CD4-positive, alpha-beta T cell treated with Interleukin-10 for 1 hour (primary cell): ENCODE data around the gene ZIC1.

Experiments used
- DNase-seq: peaks from one replicate; pipeline ENCODE4 v3.0.0-alpha.2; 2020

The ZIC1 gene

GRCh38 chr3:147397155-147397874 is 11.8 kb upstream of the ZIC1 start:
- no peak for DNase-seq

- DNase-seq: no peak
These were observed 11.0 kb upstream of the ZIC1 start for GRCh38 chr3:147397875-147398812.

- DNase-seq: no peak
These were observed 10.2 kb upstream of the ZIC1 start for GRCh38 chr3:147398813-147399534.

- no peak for DNase-seq
These were observed 9.1 kb upstream of the ZIC1 start for GRCh38 chr3:147400111-147400510.

- DNase-seq: no peak
These were observed 8.2 kb upstream of the ZIC1 start for GRCh38 chr3:147400999-147401398.

- DNase-seq: no peak
These were observed 7.7 kb upstream of the ZIC1 start for GRCh38 chr3:147401421-147401820.

GRCh38 chr3:147402159-147402558 is 7.0 kb upstream of the ZIC1 start:
- DNase-seq: no peak

GRCh38 chr3:147403511-147403910 is 5.7 kb upstream of the ZIC1 start:
- DNase-seq: no peak

- DNase-seq: no peak
These were observed 5.0 kb upstream of the ZIC1 start for GRCh38 chr3:147404000-147404799.

- DNase-seq: no peak
These were observed 4.3 kb upstream of the ZIC1 start for GRCh38 chr3:147404800-147405230.

- no peak for DNase-seq
These were observed 3.7 kb upstream of the ZIC1 start for GRCh38 chr3:147405231-147406027.

- no peak for DNase-seq
These were observed 2.9 kb upstream of the ZIC1 start, which contains the start of gene ZIC4 for GRCh38 chr3:147406028-147406931. ZIC4 (minus strand) TSS chr3:147406543; CDS start chr3:147402797, 3,746 bp downstream.

- no peak for DNase-seq
These were observed 2.1 kb upstream of the ZIC1 start for GRCh38 chr3:147407114-147407497.

GRCh38 chr3:147407498-147408187 is 1.5 kb upstream of the ZIC1 start:
- DNase-seq: no peak

- DNase-seq: no peak
These were observed 721 bp upstream of the ZIC1 start for GRCh38 chr3:147408188-147409100.

GRCh38 chr3:147410116-147410525 is 956 bp downstream of the ZIC1 start:
- DNase-seq: no peak

- no peak for DNase-seq
These were observed 1.5 kb downstream of the ZIC1 start for GRCh38 chr3:147410526-147411237.

GRCh38 chr3:147411238-147411814 is 2.2 kb downstream of the ZIC1 start:
- no peak for DNase-seq
